GM18502 (cell line): ENCODE measurements around the gene GPBAR1.
A peak's percentile ranks its signal among the peaks of the same experiment; 100 is the strongest.

Experiments
- ATAC-seq: cut with Tn5 transposase; IDR thresholded peaks from one replicate; pipeline ENCODE4 v1.9.1; 2021; ENCODE audit warnings: mild to moderate bottlenecking; ENCODE audit not compliant: unreplicated experiment, poor library complexity

Gene GPBAR1

DNA sequence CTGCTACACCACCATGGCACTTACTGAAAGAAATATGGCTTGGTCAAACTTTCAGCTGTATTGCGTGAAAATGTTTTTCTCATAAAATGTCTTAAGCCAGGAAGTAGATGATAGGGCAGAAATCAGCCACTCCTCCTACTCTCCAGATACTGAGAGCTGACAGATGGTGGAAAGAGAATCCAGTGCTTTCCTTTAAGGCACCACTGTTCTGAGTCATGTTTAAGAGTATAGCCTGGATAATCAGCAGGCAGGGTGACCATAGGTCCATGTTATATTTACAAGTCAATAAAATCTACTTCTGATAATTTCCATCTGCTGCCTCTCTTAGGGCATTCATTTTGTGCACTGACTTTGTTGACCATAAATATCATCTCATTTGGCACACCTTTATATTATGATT, 21.9 kb upstream of the GPBAR1 start:
- no peak for ATAC-seq

DNA sequence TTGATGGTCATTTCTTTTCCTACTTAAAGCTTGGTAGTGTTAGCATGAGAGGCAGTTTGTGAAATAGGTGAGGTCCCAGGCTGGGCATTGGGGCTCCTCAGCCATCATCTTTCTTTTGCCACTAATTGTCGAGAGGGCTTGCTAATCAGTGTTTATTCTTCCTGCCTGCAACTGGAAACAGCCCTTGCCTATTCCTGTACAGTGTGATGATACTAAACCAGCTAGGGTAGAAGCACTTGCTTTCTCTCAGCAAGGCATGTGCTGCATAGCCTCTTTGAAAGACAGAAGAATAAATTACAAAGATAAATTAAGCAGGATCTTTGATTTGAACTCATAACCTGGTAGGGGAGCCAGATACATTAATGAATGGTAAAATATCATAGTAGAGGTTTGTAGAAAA, 16.6 kb upstream of the GPBAR1 start:
- ATAC-seq, result no peak

DNA sequence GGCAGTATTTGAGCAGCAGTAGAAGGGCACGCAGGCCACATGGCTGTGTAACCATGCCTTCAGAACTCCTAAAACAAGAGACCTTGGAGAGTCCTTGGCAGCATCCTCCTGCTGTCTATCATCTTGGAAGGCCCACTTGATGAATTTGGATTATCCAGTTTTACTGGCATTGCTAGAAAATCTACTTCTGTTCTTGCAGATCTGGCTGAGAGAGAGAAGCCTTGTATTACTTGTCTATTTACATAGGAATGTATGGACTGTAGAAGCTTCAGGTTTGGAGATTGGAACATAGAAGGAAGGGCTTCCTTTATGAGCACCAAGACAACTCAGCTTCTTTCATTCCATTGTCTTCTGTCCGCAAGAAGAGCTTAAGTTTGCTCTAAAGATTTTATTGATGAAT, 16.1 kb upstream of the GPBAR1 start:
- ATAC-seq, result no peak

DNA sequence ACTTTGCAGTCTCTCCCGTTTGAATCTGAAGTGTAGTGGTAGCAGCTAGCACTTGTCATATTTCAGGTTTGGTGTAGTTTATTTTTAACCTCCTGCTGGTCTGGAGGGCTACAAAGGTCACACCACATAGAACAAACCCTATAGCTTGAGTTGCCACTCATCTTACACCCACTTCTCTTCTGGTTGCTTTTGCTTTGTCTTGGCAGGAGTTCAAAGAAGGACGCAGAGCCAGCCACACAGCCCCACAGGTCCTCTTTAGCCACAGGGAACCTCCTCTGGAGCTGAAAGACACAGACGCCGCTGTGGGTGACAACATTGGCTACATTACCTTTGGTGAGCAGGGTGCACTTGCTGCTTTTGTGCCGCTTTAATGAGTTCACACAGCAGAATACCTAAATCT, 15.6 kb upstream of the GPBAR1 start:
- ATAC-seq, result no peak

DNA sequence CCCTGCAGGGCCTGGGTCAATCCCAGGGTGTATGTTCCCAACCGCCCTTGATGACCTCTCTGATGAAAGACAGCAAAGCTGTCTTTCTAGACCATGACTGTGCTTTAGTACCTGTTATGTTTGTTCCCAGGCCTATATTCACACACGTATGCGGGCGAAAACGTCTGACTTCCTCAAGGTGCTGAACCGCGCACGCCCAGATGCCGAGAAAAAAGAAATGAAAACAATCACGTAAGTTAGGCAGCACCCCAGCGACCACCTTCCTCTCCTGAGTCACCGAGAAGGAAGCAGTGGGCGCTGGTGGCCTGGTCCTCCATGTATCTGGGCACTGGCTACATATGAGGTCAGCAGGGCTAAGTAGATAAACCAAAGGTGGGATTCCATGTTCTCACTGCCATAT, 11.1 kb upstream of the GPBAR1 start:
- ATAC-seq, result no peak

DNA sequence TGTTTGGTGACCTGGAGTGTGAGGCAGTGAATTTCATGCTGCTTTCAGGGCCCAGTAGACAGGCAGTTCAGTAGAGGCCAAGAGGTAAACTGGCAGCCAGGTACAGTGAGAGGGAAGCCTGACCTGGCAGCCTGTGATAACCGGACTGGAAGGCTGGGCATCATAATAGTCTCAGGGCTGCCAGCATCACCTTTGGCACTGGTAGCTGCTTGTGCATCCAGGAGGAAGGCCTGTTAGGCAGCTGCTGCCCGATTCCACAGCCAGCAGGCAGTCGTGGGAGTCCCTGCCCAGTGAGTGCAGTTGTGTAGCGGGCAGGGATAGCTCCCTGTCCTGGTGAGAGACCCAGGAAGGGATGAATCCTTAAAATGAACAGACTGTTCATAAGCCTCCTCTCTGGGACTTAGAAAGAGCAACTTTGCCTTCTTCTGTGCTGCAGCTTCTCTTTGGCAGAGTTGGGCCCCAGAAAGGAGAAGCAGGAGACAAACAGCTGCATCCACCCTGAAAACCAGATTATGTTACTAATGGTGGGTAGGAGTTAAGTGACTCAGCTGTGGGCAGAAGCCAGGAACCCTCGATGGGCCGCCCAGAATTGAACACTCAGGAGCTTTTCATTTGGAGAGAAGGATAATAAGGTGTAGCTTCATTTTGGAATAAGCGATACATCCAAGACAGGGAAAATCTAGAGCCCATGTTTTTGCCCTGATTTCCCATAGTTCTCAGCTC, 8.1 kb upstream of the GPBAR1 start:
- no peak for ATAC-seq

DNA sequence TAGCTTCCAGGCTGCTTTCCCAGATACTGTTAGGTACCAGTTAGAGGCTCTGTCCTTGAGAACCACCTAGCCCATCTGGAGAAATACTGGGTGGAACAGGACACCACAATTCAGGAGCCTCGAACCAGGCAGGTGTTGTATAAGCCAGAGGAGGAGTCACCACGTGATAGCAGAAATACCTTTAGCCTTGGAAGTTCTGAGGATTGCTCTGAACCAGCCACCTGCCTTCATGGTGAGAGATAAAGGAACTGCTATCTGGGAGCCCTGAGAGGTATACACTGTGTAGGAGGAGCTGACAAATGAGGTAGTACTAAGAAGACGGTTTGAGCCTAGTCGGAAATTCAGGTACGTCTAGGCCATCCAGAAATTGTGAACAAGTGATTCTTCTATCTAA, 7.6 kb upstream of the GPBAR1 start:
- no peak for ATAC-seq

DNA sequence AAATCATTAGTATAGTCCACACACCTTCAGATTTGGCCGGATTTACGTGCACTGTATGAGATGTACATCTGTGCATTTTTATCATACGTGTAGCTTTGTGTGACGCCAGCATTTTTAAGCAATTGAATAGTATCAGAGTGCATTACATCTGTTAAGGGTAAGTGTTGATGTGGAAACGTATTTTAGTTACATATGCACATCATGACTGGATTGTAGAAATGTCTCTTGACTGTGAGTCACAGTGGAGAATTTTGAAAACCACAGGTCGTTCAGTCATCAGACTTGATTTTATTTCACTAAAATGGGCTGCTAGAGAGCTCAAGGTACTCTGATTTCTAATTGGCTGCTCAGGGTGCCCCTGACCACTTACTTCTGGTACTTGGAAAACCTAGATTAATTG, 5.4 kb upstream of the GPBAR1 start:
- no peak for ATAC-seq

DNA sequence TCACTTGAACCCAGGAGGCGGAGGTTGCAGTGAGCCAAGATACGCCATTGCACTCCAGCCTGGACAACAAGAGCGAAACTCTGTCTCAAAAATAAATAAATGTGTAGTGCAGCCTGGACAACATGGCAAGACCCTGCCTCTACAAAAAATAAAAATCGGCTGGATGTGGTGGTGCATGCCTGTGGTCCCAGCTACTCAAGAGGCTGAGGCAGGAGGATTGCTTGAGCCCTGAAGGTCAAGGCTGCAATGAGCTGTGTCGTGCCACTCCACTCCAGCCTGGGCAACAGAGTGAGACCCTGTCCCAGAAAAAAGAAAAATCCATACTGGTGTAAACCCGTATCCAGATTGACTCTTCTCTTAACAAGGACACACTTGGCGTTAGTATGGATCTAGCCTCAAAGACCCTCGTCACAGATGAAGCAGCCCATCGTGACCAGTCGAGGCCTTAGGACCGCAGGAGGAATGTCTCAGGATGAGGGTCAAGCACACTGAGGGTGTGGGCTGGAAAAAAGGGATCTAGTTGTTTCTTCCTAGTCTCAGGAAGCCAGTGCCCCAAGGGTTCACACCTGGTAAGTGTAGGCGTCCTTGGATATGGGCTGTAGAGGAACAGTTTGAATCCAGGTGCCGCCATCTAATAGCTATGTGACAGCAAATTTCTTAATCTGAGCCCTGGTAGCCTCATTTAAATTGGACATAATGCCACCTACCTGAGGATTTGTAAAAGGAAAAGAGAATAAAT, 4.0 kb upstream of the GPBAR1 start:
- no peak for ATAC-seq

DNA sequence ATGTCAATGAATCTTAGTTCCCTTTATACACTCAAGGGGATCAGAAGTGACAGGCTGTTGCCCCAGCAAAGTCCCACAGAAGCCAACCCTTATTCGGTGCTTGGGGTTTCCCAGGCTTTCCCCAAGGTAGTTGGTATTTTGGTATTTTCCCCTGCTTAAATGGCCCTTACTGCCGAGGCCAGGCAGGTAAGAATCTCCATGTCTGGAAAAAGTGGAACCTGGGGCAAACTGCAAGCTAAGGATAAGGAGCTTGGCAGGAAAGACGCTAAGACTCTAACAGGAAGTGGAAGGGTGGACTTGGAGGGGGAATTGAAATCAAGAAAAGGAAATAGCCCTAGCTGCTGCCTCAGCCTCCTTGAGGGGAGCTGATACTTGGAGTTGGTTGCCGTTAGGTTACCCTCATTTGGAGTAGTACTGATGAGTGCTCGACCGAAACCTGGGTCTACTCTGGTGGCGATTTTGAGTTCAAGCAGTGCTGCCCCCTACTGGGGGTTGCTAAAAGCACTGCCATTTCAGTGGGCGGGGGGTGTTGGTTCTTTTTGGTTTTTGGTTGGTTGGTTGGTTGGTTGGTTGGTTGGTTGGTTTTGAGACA, 3.3 kb upstream of the GPBAR1 start:
- peak; percentile 68 for ATAC-seq

DNA sequence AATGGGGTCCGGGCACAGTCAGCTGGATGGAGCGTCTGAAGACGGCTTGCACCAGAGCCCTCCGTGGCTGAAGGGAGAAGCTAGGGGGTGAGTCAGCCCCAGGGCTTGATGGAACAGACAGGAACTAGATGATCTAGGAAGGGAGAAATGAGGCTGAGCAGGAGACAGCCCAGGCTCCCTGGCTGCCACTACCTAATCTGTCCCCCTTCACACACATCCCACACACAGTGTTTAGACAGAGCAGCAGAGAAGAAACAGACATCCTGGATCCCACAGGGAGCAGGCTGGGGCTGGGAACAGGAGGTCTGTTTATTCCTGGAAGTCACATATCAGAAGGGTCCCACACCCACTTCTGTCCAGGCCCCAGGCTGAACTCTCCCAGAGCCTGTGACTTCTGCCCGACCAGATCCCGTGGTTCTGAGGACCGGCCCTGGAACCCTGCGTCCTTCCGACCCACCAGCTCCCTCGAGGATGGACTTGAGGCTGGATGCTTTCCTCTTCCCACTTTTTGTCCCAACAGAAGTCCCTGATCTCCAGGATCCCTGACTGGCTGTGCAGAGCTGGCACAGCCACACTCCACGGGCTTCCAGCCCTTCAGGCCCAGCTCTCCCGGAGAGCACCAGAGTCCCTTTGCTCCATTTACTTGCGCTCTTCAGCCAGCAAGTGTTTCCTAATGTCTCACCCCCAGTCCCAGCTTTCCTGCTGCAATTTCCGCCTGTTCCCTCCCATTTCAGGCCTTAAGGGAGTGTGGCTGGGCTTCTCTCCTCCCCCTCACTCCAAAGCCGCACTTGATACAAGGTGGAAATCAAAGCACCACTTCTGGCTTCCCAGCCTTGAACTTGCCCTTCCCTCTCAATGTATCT, 1.5 kb upstream of the GPBAR1 start:
- no peak for ATAC-seq

DNA sequence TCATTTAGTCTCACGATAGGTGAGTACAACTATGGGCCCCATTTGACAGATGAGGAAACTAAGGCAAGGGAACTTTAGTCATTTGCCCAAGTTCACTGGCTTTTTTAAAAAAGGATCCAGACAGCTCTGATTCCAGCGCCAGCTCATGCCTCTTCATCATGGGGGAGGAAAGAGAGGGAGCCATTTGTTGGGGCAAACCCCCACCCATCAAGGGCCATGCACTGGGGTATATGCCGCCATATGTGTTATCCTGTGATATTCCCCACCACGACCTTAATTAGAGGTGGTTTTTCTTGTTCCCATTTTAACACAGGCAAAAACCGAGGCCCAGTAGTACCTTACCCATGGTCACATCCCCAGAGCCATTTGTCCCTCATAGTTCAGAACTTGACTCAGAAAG, 649 bp upstream of the GPBAR1 start:
- no peak for ATAC-seq

DNA sequence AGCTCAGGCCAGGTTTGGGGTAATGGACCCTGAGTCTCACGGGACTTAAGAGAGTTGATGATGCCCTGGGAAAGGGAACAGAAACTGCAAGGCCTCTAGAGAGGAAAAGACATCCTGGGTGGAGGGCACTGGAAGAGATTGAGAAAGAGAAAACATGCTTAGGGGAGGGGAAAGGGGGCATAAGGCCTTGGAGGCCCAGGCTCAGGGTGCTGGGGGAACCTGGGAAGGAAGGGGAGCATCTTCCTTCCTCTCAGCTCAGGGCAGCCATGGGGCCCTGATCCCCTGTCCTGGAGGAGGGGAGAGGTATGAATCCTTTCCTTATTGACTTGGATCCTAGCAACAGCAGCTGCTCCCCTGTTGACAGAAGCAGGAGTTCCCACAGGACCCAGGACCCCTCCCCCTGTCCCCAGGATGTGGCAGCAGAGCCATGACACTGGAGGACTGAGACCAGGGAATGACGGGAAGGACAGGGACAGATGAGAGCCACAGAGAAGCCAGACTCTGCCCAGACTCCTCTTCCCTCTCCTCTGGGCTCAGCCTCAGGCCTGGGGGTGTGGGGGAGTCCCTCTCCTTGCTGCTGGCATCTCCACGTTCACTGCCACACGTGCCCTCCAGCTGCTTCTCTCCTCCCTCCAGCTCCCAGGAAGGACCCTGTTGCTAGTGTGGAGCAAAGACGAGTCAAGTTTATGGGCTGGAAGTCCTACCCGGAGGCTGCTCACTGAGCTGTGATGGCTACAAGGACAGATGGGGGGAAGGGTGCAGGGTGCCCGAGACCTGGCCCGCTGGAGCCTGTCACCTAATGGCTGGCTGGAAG, 815 bp downstream of the GPBAR1 start:
- no peak for ATAC-seq

DNA sequence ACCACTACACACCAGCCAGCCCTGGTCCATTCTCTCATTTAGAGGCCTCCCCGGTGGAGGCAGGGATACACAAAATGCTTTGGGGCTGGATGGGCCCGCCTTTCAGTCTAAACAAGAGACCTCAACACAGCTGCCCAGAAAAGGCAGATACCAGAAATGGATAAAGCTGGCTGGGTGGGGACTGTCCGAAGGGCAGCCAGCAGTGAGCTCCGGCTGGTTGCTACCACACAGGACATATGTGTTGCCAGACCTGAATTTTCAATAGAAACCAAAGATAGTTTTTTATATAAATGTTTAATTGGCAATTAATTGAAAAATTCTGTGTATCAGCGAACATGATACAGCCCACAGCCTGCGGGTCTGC, 1.4 kb downstream of the GPBAR1 start:
- no peak for ATAC-seq

DNA sequence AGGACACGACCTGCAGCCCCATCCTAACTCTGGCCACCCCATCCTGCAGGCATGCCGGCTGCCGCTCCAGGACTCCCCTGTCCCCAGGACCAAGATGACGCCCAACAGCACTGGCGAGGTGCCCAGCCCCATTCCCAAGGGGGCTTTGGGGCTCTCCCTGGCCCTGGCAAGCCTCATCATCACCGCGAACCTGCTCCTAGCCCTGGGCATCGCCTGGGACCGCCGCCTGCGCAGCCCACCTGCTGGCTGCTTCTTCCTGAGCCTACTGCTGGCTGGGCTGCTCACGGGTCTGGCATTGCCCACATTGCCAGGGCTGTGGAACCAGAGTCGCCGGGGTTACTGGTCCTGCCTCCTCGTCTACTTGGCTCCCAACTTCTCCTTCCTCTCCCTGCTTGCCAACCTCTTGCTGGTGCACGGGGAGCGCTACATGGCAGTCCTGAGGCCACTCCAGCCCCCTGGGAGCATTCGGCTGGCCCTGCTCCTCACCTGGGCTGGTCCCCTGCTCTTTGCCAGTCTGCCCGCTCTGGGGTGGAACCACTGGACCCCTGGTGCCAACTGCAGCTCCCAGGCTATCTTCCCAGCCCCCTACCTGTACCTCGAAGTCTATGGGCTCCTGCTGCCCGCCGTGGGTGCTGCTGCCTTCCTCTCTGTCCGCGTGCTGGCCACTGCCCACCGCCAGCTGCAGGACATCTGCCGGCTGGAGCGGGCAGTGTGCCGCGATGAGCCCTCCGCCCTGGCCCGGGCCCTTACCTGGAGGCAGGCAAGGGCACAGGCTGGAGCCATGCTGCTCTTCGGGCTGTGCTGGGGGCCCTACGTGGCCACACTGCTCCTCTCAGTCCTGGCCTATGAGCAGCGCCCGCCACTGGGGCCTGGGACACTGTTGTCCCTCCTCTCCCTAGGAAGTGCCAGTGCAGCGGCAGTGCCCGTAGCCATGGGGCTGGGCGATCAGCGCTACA, 2.1 kb downstream of the GPBAR1 start:
- ATAC-seq, result no peak

DNA sequence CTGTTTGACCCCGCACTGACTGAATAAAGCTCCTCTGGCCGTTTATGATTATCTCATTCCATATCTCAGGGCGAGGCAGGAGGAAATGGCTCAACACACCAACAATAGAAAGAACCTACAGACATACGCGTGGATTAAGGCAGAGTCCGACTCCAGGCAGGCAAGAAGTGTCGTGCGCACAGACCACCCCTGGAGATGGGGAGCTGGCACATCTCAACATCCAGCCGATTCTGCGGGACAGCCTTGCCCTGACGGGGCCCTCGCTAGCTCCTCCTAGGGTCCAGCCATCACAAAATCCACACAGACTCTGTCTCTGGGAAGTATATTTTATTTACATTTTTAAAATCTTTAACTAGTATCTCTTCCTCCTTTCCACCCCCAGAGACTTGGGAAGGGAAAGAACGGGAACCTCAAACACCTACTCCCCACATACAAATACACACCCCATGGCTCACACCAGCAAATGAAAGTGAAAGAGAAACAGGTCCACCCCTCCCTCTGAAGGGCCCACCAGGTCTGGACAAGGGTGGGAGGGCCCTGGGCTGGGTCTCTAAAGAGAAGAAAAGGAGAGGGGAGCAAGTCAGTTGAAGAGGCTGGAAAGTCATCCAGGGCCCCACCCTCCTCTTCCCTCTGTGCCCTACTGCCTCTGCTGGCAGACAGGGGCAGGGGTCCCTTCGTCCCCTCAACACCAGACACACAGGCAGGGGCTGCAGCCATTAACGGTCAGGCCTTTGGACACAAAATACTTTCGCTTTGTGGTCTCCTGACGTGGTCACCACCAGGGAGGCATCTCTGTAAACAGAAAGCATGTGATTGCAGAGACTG, 3.2 kb downstream of the GPBAR1 start:
- ATAC-seq, result no peak

DNA sequence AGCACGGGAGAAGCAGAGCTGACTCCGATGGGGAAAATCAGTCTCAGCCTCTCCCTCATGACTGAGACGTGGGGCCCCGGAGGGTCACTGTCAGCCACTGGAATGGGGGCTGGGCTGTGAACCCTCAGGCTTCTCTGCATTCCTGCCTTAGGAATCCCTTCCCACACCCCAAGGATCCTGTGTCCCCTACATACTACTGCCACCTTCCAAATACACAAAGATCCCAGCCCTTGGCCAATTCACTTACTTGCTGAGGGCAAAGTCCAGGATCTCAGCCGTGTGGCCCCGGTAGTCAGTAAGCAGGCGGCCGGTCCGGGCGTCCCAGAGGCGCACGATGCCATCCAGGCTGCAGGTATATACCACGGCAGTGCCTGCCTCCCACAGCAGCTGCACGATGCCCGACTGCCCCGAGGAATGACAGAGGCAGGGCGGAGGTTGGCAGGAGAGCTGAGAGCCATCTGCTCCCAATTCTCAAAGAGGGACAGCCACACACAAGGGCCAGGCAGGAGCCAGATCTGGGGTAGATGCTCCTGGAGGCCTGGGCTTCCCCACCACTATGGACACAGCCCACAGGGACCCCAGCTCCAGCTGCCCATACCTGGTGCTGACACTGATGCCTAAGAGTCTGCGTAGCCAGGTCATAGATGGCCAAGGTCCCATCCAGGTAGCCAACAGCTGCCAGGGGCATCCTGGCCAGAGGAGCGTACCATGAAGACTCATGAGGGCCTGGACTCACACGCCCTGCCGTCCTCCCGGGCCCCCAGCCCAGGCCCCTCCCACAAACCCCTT, 4.2 kb downstream of the GPBAR1 start:
- no peak for ATAC-seq
